ENCODE data around the gene TMEM165. TPM values are rescaled to one million over a fixed set of nuclear protein-coding genes. Genes with fewer than 3 reads are reported as not detected.

Gene TMEM165
- total RNA-seq, 4 donors from 2014 or later, result 82.5 to 129 (median 98.3) TPM

- no peaks in the 10 kb centered on the region for H3K27me3 ChIP-seq
- H3K4me1 ChIP-seq, result no peaks in the 10 kb centered on the region
- WGBS, result 97% methylated on average over 1 of the region's 1 CpG
- H3K9me3 ChIP-seq, result no peaks in the 10 kb centered on the region
- H3K27ac ChIP-seq, result no peak overlapping the region
- H3K4me3 ChIP-seq, result no peak overlapping the region
- TF ChIP-seq, protein P1, sequence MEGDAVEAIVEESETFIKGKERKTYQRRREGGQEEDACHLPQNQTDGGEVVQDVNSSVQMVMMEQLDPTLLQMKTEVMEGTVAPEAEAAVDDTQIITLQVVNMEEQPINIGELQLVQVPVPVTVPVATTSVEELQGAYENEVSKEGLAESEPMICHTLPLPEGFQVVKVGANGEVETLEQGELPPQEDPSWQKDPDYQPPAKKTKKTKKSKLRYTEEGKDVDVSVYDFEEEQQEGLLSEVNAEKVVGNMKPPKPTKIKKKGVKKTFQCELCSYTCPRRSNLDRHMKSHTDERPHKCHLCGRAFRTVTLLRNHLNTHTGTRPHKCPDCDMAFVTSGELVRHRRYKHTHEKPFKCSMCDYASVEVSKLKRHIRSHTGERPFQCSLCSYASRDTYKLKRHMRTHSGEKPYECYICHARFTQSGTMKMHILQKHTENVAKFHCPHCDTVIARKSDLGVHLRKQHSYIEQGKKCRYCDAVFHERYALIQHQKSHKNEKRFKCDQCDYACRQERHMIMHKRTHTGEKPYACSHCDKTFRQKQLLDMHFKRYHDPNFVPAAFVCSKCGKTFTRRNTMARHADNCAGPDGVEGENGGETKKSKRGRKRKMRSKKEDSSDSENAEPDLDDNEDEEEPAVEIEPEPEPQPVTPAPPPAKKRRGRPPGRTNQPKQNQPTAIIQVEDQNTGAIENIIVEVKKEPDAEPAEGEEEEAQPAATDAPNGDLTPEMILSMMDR (IDR thresholded peaks at IDR 0.05), result no peak
- TF ChIP-seq POLR2A (IDR thresholded peaks at IDR 0.05), result no peak
- no peak for TF ChIP-seq EP300 (IDR thresholded peaks at IDR 0.05)
- no peak for TF ChIP-seq POLR2AphosphoS5 (IDR thresholded peaks at IDR 0.05)
- no peak for DNase-seq (ENCODE audit: low spot score in 2 of 2)
- peaks cover 49% of the 10 kb centered on the region for H3K36me3 ChIP-seq
Observed at GRCh38 chr4:55469979-55470378, 74.2 kb downstream of the TMEM165 start.

Other genes starting within 250 kb of the TMEM165 start
- gene SRD5A3, start 49.7 kb upstream of the TMEM165 start, total RNA-seq, result 10 to 100 TPM in 3 of 4 donors, 1 to 10 TPM in 1; 9.3 to 24.8 (median 17.1) TPM
- gene CLOCK, start 151.0 kb downstream of the TMEM165 start, total RNA-seq, result 10 to 100 TPM; 15.9 to 20.7 (median 19.0) TPM
- not detected for gene PDCL2, start 196.3 kb downstream of the TMEM165 start, total RNA-seq
- gene NMU, start 240.3 kb downstream of the TMEM165 start, total RNA-seq, result 10 to 100 TPM; 16.3 to 54.7 (median 36.7) TPM